Measurements from ENCODE around the gene ATG16L2.

ATG16L2 gene

DNA sequence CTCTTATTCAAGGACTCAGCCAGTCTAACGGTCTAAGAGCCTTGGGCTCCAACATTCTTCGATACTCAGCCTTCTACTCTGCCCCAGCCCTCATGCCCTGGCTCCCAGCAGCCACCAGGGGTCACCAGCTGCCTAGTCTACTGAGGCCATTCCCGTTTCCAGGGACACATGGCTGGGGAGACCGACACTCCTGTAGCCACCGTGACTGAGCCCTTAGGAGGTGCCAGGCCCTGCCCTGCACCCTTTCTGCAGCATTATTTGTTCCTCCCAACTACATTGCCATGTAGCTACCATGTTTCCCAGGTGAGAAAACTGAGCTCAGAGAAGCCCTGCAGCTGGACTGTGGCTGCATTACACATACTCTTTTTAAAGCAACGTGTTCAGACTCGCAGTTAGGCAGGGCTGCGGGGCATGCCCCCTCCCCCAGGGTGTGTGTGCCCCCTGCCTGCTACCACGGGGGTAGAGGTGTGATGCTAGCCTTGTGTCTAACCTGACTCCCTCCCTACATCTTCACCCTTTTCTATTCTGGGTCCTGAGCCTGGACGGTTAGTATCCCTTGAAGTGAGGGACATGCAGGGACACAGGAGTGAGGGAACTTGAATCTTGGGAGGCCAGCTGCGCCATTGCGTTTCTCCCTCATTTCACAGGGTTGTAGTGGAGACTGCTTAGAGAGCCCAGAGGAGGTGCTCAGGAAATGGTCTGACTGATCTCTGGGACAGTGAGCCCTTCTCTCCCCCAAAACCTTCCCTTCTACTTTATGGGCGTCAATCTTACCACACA lies 17.5 kb downstream of the ATG16L2 start:
- Histone ChIP-seq H2BK5ac (ENCODE audit: low read length) (no peak overlapping the region), H2AK5ac (ENCODE audit: low read length) (no peak overlapping the region), H3K27me3 (ENCODE audit: insufficient read depth, low read length, poor library complexity) (no peaks in the 10 kb centered on the region), H3K4ac (ENCODE audit: low read depth, low read length) (no peak overlapping the region), H3K79me1 (ENCODE audit: low read length) (no peaks in the 10 kb centered on the region), H3K9ac (ENCODE audit: low read length) (no peak overlapping the region), H3K4me1 (ENCODE audit: control insufficient read depth, low read depth, low read length) (no peaks in the 10 kb centered on the region), H4K5ac (ENCODE audit: low read length) (no peak overlapping the region), H2BK120ac (ENCODE audit: low read depth, low read length) (no peak overlapping the region), H3K4me3 (ENCODE audit: low read length) (no peak overlapping the region), H3K56ac (ENCODE audit: low read length) (peak overlapping the region; percentile 49), H3K79me2 (ENCODE audit: control insufficient read depth, insufficient read depth, low read length) (no peaks in the 10 kb centered on the region), H2BK15ac (replicated peaks; ENCODE audit: low read depth) (no peak overlapping the region), H3K23ac (ENCODE audit: low read length) (no peak overlapping the region), H3K27ac (ENCODE audit: low read depth, low read length) (no peak overlapping the region), H3K18ac (ENCODE audit: low read length) (no peak overlapping the region), H4K8ac (ENCODE audit: low read depth, low read length) (no peak overlapping the region), H3K36me3 (ENCODE audit: control insufficient read depth, insufficient read depth, low read length) (no peaks in the 10 kb centered on the region), H3K4me2 (ENCODE audit: low read length) (no peak overlapping the region)
- DNase-seq, result peak; percentile 87
- no CpG with 5 or more reads among the region's 13 CpGs for WGBS (ENCODE audit: extremely low coverage, insufficient coverage, low lambda C conversion rate)

DNA sequence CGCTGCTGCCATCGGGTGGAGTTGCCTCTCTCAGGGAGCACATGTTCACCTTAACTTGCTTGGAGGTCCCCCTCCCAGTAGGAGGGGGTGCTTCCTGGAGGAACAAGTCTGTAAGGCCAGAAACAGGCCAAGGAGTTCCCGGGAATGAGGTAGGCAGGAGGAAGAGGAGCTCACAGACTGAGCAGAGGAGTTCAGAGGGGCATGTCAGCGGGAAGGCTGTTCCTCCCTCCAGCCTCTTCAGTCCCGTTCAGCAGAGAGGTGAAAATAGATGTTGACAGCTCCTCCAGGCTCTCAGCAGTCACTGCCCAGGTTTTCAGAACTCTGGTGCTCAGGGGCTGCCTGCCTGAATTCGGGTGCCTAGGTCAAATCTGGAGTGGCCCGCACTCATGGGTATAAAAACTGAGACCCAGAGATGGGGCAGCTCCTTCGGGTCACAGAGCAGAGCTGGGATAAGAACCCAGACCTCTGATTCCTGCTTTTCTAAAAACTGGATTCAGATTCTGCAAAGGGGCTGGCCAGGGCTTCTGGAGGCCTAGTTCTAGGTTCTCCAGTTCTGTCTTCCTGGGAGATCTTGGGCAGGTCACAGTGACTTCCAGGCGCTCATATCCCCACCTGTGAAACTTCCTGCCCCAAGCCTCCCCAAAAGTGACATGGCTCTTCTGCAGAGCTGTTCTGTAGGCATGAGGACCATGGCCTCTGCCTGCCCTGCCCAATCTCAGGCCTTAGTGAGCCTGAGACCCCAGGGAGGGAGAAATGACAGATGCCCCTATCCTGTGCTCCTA lies 18.3 kb downstream of the ATG16L2 start:
- WGBS (ENCODE audit: extremely low coverage, insufficient coverage, low lambda C conversion rate), result no CpG with 5 or more reads among the region's 9 CpGs

DNA sequence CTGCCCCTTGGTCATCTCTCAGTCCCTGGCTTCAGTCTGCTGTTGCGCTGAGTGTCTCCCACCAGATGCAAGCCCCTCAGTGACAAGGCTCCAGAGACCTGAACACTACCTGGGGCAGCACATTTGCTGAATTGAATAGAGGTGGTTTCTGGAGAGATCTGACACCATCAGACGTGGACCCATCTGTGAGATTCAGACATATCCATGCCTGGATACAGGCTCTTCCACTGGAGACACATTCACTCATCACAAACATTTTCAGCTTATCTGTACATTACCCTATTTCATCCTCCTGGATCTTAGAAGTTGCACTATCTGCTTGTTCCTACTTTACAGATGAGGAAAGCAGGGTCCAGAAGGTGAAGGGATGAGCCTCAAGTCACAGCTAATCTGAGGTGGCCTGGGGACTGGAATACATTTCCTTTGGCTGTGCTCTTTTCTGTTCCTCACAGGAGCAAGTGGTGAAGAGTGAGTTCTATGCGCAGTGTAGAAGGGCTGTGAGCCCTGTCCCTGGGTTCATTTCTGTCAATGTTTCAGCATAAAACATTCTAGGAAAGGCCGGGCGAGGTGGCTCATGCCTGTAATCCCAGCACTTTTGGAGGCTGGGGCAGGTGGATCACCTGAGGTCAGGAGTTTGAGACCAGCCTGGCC lies 19.0 kb downstream of the ATG16L2 start:
- H3K79me2 ChIP-seq (ENCODE audit: control insufficient read depth, insufficient read depth, low read length), result no peaks in the 10 kb centered on the region

More for the DNA sequence above, 18.3 kb downstream of the ATG16L2 start:
- Histone ChIP-seq H3K4me3 (ENCODE audit: low read length) (no peak overlapping the region), H3K18ac (ENCODE audit: low read length) (no peak overlapping the region), H4K8ac (ENCODE audit: low read depth, low read length) (no peak overlapping the region), H3K79me2 (ENCODE audit: control insufficient read depth, insufficient read depth, low read length) (no peaks in the 10 kb centered on the region), H4K5ac (ENCODE audit: low read length) (no peak overlapping the region), H3K36me3 (ENCODE audit: control insufficient read depth, insufficient read depth, low read length) (no peaks in the 10 kb centered on the region), H3K23ac (ENCODE audit: low read length) (no peak overlapping the region), H2BK120ac (ENCODE audit: low read depth, low read length) (no peak overlapping the region), H3K9ac (ENCODE audit: low read length) (no peak overlapping the region), H3K4me1 (ENCODE audit: control insufficient read depth, low read depth, low read length) (no peaks in the 10 kb centered on the region), H2BK5ac (ENCODE audit: low read length) (no peak overlapping the region), H3K56ac (ENCODE audit: low read length) (peak overlapping the region; percentile 10), H3K79me1 (ENCODE audit: low read length) (no peaks in the 10 kb centered on the region), H3K4me2 (ENCODE audit: low read length) (no peak overlapping the region), H3K27ac (ENCODE audit: low read depth, low read length) (no peak overlapping the region), H2BK15ac (replicated peaks; ENCODE audit: low read depth) (no peak overlapping the region), H3K27me3 (ENCODE audit: insufficient read depth, low read length, poor library complexity) (no peaks in the 10 kb centered on the region), H3K4ac (ENCODE audit: low read depth, low read length) (no peak overlapping the region), H2AK5ac (ENCODE audit: low read length) (no peak overlapping the region)
- no peak for DNase-seq

DNA sequence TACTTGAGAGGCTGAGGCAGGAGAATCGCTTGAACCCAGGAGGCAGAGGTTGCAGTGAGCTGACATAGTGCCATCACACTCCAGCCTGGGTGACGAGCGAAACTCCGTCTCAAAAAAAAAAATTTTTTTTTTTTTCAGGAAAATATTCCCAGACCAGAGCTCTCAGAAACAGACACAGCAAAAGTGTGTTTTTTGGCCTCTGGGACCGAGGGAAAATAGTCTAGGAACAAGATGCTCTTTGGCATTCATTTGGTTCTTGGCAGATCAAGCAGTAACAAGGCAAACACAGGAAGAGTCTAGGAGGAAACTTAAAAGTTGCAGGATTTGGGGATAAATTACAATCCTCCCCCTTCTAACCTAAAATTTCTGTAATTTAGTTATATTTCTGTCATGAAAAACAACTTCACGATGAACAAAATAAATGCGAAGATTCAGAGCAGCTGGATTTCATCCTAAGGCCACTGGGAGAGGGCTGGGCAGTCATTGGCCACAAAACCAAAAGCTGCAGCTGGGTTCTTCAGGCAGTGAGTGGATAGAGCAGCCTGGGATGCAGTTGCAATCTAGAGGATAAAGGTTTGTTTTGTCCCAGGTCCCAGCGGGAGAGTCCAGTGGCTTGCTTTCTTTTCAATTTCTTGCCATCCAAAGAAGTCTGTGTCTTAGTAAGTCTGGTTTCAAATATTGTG lies 19.7 kb downstream of the ATG16L2 start:
- no peak overlapping the region for H2BK5ac ChIP-seq (ENCODE audit: low read length)
- H3K9ac ChIP-seq (ENCODE audit: low read length), result no peak overlapping the region
- no peak overlapping the region for H3K18ac ChIP-seq (ENCODE audit: low read length)
- H2BK120ac ChIP-seq (ENCODE audit: low read depth, low read length), result no peak overlapping the region
- no peak overlapping the region for H3K27ac ChIP-seq (ENCODE audit: low read depth, low read length)
- WGBS (ENCODE audit: extremely low coverage, insufficient coverage, low lambda C conversion rate), result no CpG with 5 or more reads among the region's 8 CpGs
- H4K8ac ChIP-seq (ENCODE audit: low read depth, low read length), result no peak overlapping the region
- no peak overlapping the region for H2AK5ac ChIP-seq (ENCODE audit: low read length)
- DNase-seq, result no peak
- H3K4me1 ChIP-seq (ENCODE audit: control insufficient read depth, low read depth, low read length), result no peaks in the 10 kb centered on the region
- no peaks in the 10 kb centered on the region for H3K79me1 ChIP-seq (ENCODE audit: low read length)
- H3K4me3 ChIP-seq (ENCODE audit: low read length), result no peak overlapping the region
- no peak overlapping the region for H4K5ac ChIP-seq (ENCODE audit: low read length)
- no peak overlapping the region for H3K4ac ChIP-seq (ENCODE audit: low read depth, low read length)
- no peaks in the 10 kb centered on the region for H3K36me3 ChIP-seq (ENCODE audit: control insufficient read depth, insufficient read depth, low read length)
- H3K4me2 ChIP-seq (ENCODE audit: low read length), result no peak overlapping the region
- no peaks in the 10 kb centered on the region for H3K27me3 ChIP-seq (ENCODE audit: insufficient read depth, low read length, poor library complexity)
- H3K56ac ChIP-seq (ENCODE audit: low read length), result no peak overlapping the region
- H3K23ac ChIP-seq (ENCODE audit: low read length), result no peak overlapping the region
- no peaks in the 10 kb centered on the region for H3K79me2 ChIP-seq (ENCODE audit: control insufficient read depth, insufficient read depth, low read length)
- H2BK15ac ChIP-seq (replicated peaks; ENCODE audit: low read depth), result no peak overlapping the region

More for the DNA sequence above, 19.0 kb downstream of the ATG16L2 start:
- Histone ChIP-seq H4K8ac (ENCODE audit: low read depth, low read length) (no peak overlapping the region), H2BK120ac (ENCODE audit: low read depth, low read length) (no peak overlapping the region), H3K23ac (ENCODE audit: low read length) (no peak overlapping the region), H2BK15ac (replicated peaks; ENCODE audit: low read depth) (no peak overlapping the region), H4K5ac (ENCODE audit: low read length) (no peak overlapping the region), H3K4ac (ENCODE audit: low read depth, low read length) (no peak overlapping the region), H2AK5ac (ENCODE audit: low read length) (no peak overlapping the region), H3K4me2 (ENCODE audit: low read length) (no peak overlapping the region), H3K9ac (ENCODE audit: low read length) (no peak overlapping the region), H3K27me3 (ENCODE audit: insufficient read depth, low read length, poor library complexity) (no peaks in the 10 kb centered on the region), H3K36me3 (ENCODE audit: control insufficient read depth, insufficient read depth, low read length) (no peaks in the 10 kb centered on the region), H3K4me3 (ENCODE audit: low read length) (no peak overlapping the region), H3K18ac (ENCODE audit: low read length) (no peak overlapping the region), H3K4me1 (ENCODE audit: control insufficient read depth, low read depth, low read length) (no peaks in the 10 kb centered on the region), H3K56ac (ENCODE audit: low read length) (no peak overlapping the region), H3K27ac (ENCODE audit: low read depth, low read length) (no peak overlapping the region), H3K79me1 (ENCODE audit: low read length) (no peaks in the 10 kb centered on the region), H2BK5ac (ENCODE audit: low read length) (no peak overlapping the region)
- DNase-seq, result no peak
- no CpG with 5 or more reads among the region's 5 CpGs for WGBS (ENCODE audit: extremely low coverage, insufficient coverage, low lambda C conversion rate)

DNA sequence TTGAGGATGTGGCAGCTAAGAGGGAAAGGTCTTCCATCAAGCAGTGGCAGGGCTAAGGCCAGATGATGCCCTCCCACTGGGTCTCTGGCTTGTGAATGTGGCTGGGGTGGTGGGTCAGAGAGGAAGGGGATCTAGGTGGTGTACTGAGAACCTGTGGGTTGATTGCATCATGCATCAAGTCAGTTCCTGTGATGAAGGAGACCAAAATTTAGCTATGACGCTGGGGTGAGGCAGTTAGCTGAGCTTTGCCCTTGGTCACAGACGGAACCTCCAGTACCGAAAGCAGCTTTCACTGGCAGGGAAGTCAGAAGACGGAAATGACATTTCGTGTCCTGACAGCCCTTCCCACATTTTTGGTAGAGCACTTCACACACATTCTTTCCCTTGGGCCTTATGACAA lies 20.7 kb downstream of the ATG16L2 start:
- no peak overlapping the region for H4K8ac ChIP-seq (ENCODE audit: low read depth, low read length)
- H3K79me2 ChIP-seq (ENCODE audit: control insufficient read depth, insufficient read depth, low read length), result no peaks in the 10 kb centered on the region
- DNase-seq, result no peak
- no peak overlapping the region for H3K9ac ChIP-seq (ENCODE audit: low read length)
- H3K4me2 ChIP-seq (ENCODE audit: low read length), result no peak overlapping the region
- no peaks in the 10 kb centered on the region for H3K4me1 ChIP-seq (ENCODE audit: control insufficient read depth, low read depth, low read length)
- H3K79me1 ChIP-seq (ENCODE audit: low read length), result no peaks in the 10 kb centered on the region
- no peak overlapping the region for H2BK120ac ChIP-seq (ENCODE audit: low read depth, low read length)
- no peak overlapping the region for H3K23ac ChIP-seq (ENCODE audit: low read length)
- no peak overlapping the region for H2BK5ac ChIP-seq (ENCODE audit: low read length)
- no peaks in the 10 kb centered on the region for H3K36me3 ChIP-seq (ENCODE audit: control insufficient read depth, insufficient read depth, low read length)
- no peaks in the 10 kb centered on the region for H3K27me3 ChIP-seq (ENCODE audit: insufficient read depth, low read length, poor library complexity)
- no peak overlapping the region for H2AK5ac ChIP-seq (ENCODE audit: low read length)
- no peak overlapping the region for H2BK15ac ChIP-seq (replicated peaks; ENCODE audit: low read depth)
- H3K56ac ChIP-seq (ENCODE audit: low read length), result no peak overlapping the region
- H3K4me3 ChIP-seq (ENCODE audit: low read length), result no peak overlapping the region
- H3K27ac ChIP-seq (ENCODE audit: low read depth, low read length), result no peak overlapping the region
- no CpG with 5 or more reads among the region's 5 CpGs for WGBS (ENCODE audit: extremely low coverage, insufficient coverage, low lambda C conversion rate)
- H4K5ac ChIP-seq (ENCODE audit: low read length), result no peak overlapping the region
- H3K4ac ChIP-seq (ENCODE audit: low read depth, low read length), result no peak overlapping the region
- no peak overlapping the region for H3K18ac ChIP-seq (ENCODE audit: low read length)

Data from mesendoderm (in vitro differentiated cells).